ENCODE measurements around the gene SNX5. TPM values are rescaled to one million over a fixed set of nuclear protein-coding genes. Genes with fewer than 3 reads are reported as not detected.

SNX5 gene
- total and polyA plus RNA-seq, 2 of the 8 experiments (the other 6 are each of a cell fraction or from before 2014, with no cell fraction given) = 155 to 194 TPM

- POLR2A ChIA-PET (ENCODE audit: partially characterized antibody) = interaction anchor here (0.8 to 31.5 kb wide), 5 partner anchors 9 to 40 kb away, joined by 4 to 424 read pairs (median 4); partner anchors contain the start of genes MGME1 and SNX5
- H2BK20ac ChIP-seq (ENCODE audit: low read length) = no peak overlapping the region
- no peak for TF ChIP-seq SIRT6 (IDR thresholded peaks at IDR 0.05; ENCODE audit: low read length)
- no peak for TF ChIP-seq JUN (IDR thresholded peaks at IDR 0.05; ENCODE audit: low read depth, low read length)
- no peak for TF ChIP-seq KDM4A (IDR thresholded peaks at IDR 0.05; ENCODE audit: low read depth, low read length, severe bottlenecking)
- no peak for TF ChIP-seq ZNF274 (IDR thresholded peaks at IDR 0.05; ENCODE audit: borderline replicate concordance, extremely low read depth, low read length)
- no peak for TF ChIP-seq BRCA1 (IDR thresholded peaks at IDR 0.05; ENCODE audit: low read depth, low read length)
- no peak for TF ChIP-seq BACH1 (IDR thresholded peaks at IDR 0.05; ENCODE audit: low read length)
- TF ChIP-seq FOSL1 (IDR thresholded peaks at IDR 0.05; ENCODE audit: insufficient read depth, low read depth, low read length) = no peak
- TF ChIP-seq SP4 (IDR thresholded peaks at IDR 0.05; ENCODE audit: low read length) = no peak
- no peak for TF ChIP-seq SUZ12 (IDR thresholded peaks at IDR 0.05; ENCODE audit: low read length)
- no peak for TF ChIP-seq GABPA (IDR thresholded peaks at IDR 0.05; ENCODE audit: borderline replicate concordance, insufficient read depth, low read length)
- TF ChIP-seq HDAC2 (IDR thresholded peaks at IDR 0.05; ENCODE audit: borderline replicate concordance in 1 of 2, low read depth in 2 of 2, low read length in 2 of 2) = no peak
- no peak for TF ChIP-seq ASH2L (IDR thresholded peaks at IDR 0.05; ENCODE audit: low read length)
- TF ChIP-seq TBP (IDR thresholded peaks at IDR 0.05; ENCODE audit: low read depth, low read length) = no peak
- TF ChIP-seq EZH2 (IDR thresholded peaks at IDR 0.05; ENCODE audit: low read depth, low read length, severe bottlenecking) = no peak
- TF ChIP-seq SIX5 (IDR thresholded peaks at IDR 0.05; ENCODE audit: low read depth, low read length) = no peak
Observed at GRCh38 chr20:17987988-17988387, 19.4 kb upstream of the SNX5 start.

More at GRCh38 chr20:17987988-17988387, 19.4 kb upstream of the SNX5 start:
- H3K23me2 ChIP-seq (ENCODE audit: low read depth, low read length) = no peaks in the 10 kb centered on the region
- 80% methylated on average over 3 of the region's 3 CpGs; no CpG with 5 or more reads in 1 of the 2 experiments for WGBS, 2 experiments (ENCODE audit: extremely low coverage in 1 of 2, insufficient coverage in 1 of 2, insufficient read length in 1 of 2, insufficient replicate concordance in 2 of 2, low coverage in 1 of 2, low lambda C conversion rate in 2 of 2, missing lambda C conversion rate in 1 of 2)
- H4K5ac ChIP-seq (ENCODE audit: insufficient read length, low read depth, low read length) = no peak overlapping the region
- FAIRE-seq = no peak
- no peaks in the 10 kb centered on the region for H3K27me3 ChIP-seq (replicated peaks in 1 of 4; ENCODE audit: control insufficient read depth in 3 of 4, extremely low read depth in 1 of 4, insufficient read depth in 3 of 4, low read length in 3 of 4)
- H2AFZ ChIP-seq (ENCODE audit: low read length) = no peak overlapping the region
- no peak overlapping the region for H3K27ac ChIP-seq (ENCODE audit: low read depth, low read length)
- H3K14ac ChIP-seq (ENCODE audit: insufficient read length) = no peak overlapping the region
- H2AK5ac ChIP-seq (ENCODE audit: low read depth, low read length) = no peak overlapping the region
- no peak overlapping the region for H2BK5ac ChIP-seq (ENCODE audit: low read depth, low read length)
- H3K4ac ChIP-seq (replicated peaks; ENCODE audit: insufficient read length, low read depth, low read length) = no peak overlapping the region
- peaks cover 7 to 44% (median 27%) of the 10 kb centered on the region in 4 experiments; a peak in 7 of 8 replicates for H3K36me3 ChIP-seq (ENCODE audit: control insufficient read depth in 2 of 4, insufficient read depth in 4 of 4, low read length in 3 of 4)
- no peak overlapping the region for H3K23ac ChIP-seq (ENCODE audit: insufficient read length)
- no peak overlapping the region for H4K8ac ChIP-seq (ENCODE audit: extremely low read depth, insufficient read depth, low read length)
- H3K4me3 ChIP-seq (ENCODE audit: extremely low read depth in 1 of 4, insufficient read depth in 2 of 4, low read depth in 3 of 4, low read length in 4 of 4) = no peak overlapping the region
- H3K18ac ChIP-seq (ENCODE audit: extremely low read depth, low read length) = no peak overlapping the region
- DNase-seq (ENCODE audit: low read depth in 1 of 2, low spot score in 2 of 2) = no peak
- peaks cover 0 to 45% of the 10 kb centered on the region in 2 experiments; a peak in 2 of 4 replicates for H3K79me2 ChIP-seq (ENCODE audit: control insufficient read depth in 1 of 2, insufficient read depth in 2 of 2, low read length in 2 of 2)
- H4K91ac ChIP-seq (replicated peaks; ENCODE audit: insufficient read length, low read length) = no peak overlapping the region
- peaks cover 0 to 3% (median 2%) of the 10 kb centered on the region in 4 experiments; a peak in 5 of 7 replicates for H3K4me1 ChIP-seq (replicated peaks in 1 of 4; ENCODE audit: control insufficient read depth in 3 of 4, insufficient read depth in 4 of 4, low read length in 3 of 4)
- no peak overlapping the region for H3K56ac ChIP-seq (replicated peaks; ENCODE audit: insufficient read length, low read depth, low read length)
- H2BK12ac ChIP-seq (ENCODE audit: low read depth, low read length) = no peak overlapping the region
- peaks cover 0 to 3% of the 10 kb centered on the region in 2 experiments for H4K20me1 ChIP-seq (replicated peaks in 1 of 2; ENCODE audit: control insufficient read depth in 1 of 2, insufficient read depth in 2 of 2, low read length in 2 of 2)
- H3K9me3 ChIP-seq (ENCODE audit: insufficient read depth in 2 of 2, low read depth in 1 of 2, low read length in 1 of 2) = no peaks in the 10 kb centered on the region
- CTCF ChIA-PET (ENCODE audit: partially characterized antibody) = interaction anchor here (0.9 to 2.6 kb wide), 3 partner anchors 8 to 49 kb away, joined by 3 to 12 read pairs (median 3); no protein-coding TSS in a partner anchor
- no peak overlapping the region for H3K9ac ChIP-seq (replicated peaks in 1 of 4; ENCODE audit: extremely low read depth in 1 of 4, low read depth in 3 of 4, low read length in 3 of 4)
- H3K4me2 ChIP-seq (ENCODE audit: insufficient read depth in 1 of 2, low read depth in 2 of 2, low read length in 2 of 2) = no peak overlapping the region
- no peak overlapping the region for H2BK15ac ChIP-seq (ENCODE audit: low read length)
- H3K79me1 ChIP-seq (ENCODE audit: low read depth, low read length) = no peaks in the 10 kb centered on the region
- H2BK120ac ChIP-seq (replicated peaks; ENCODE audit: low read depth, low read length) = no peak overlapping the region
